H9 (cell line): ENCODE measurements around the gene SLBP. TPM values are rescaled to one million over a fixed set of nuclear protein-coding genes. Genes with fewer than 3 reads are reported as not detected.

Experiments used
- DNase-seq: peaks from one replicate; pipeline ENCODE4 v3.0.0-alpha.2; 2017
- H2AFZ ChIP-seq: one replicate; pipeline ENCODE4 v1.6.1; 2013; ENCODE audit warnings: mild to moderate bottlenecking, low read length, control low read depth, moderate library complexity
- H2AK5ac ChIP-seq: 2 replicates; pipeline ENCODE4 v1.6.1; 2013; ENCODE audit warnings: low read length, control low read depth, mixed read lengths; ENCODE audit not compliant: insufficient read length
- H2BK120ac ChIP-seq: one replicate; pipeline ENCODE4 v1.6.1; 2013; ENCODE audit warnings: low read depth, mild to moderate bottlenecking, low read length, control low read depth, inconsistent platforms; ENCODE audit not compliant: poor library complexity, severe bottlenecking
- H2BK12ac ChIP-seq: 2 replicates; pipeline ENCODE4 v1.6.1; 2013; ENCODE audit warnings: low read length, control low read depth, mixed read lengths, low read depth; ENCODE audit not compliant: insufficient read length
- H2BK15ac ChIP-seq: 2 replicates; pipeline ENCODE4 v1.6.1; 2013; ENCODE audit warnings: low read depth, low read length, control low read depth
- H2BK20ac ChIP-seq: one replicate; pipeline ENCODE4 v1.6.1; 2013; ENCODE audit warnings: low read depth, mild to moderate bottlenecking, low read length, control low read depth, inconsistent platforms; ENCODE audit not compliant: poor library complexity, severe bottlenecking
- H2BK5ac ChIP-seq: 2 replicates; pipeline ENCODE4 v1.6.1; 2013; ENCODE audit warnings: low read length, control low read depth, mixed read lengths; ENCODE audit not compliant: insufficient read length
- H3K14ac ChIP-seq: 2 replicates; pipeline ENCODE4 v1.6.1; 2013; ENCODE audit warnings: low read length, control low read depth; ENCODE audit not compliant: insufficient read depth
- H3K18ac ChIP-seq: 2 replicates; pipeline ENCODE4 v1.6.1; 2013; ENCODE audit warnings: low read depth, mild to moderate bottlenecking, mixed read lengths, low read length, control low read depth; ENCODE audit not compliant: insufficient read length
- H3K23ac ChIP-seq: 2 replicates; pipeline ENCODE4 v1.6.1; 2013; ENCODE audit warnings: low read length, control low read depth, mixed read lengths, low read depth; ENCODE audit not compliant: insufficient read length
- H3K23me2 ChIP-seq: 2 replicates; pipeline ENCODE4 v1.6.1; 2013; ENCODE audit warnings: low read depth, mild to moderate bottlenecking, mixed read lengths, low read length, control low read depth; ENCODE audit not compliant: insufficient read length, poor library complexity, severe bottlenecking
- H3K27ac ChIP-seq: 2 replicates; pipeline ENCODE4 v1.5.1; 2013; ENCODE audit warnings: low read length, control low read depth, mixed read lengths, low read depth; ENCODE audit not compliant: insufficient read length
- H3K27me3 ChIP-seq: 2 replicates; pipeline ENCODE4 v1.6.1; 2013; ENCODE audit warnings: low read length, control low read depth, inconsistent platforms; ENCODE audit not compliant: insufficient read depth
- H3K4ac ChIP-seq: 2 replicates; pipeline ENCODE4 v1.6.1; 2013; ENCODE audit warnings: low read depth, mild to moderate bottlenecking, control low read depth, inconsistent platforms, low read length, moderate library complexity
- H3K4me1 ChIP-seq: 2 replicates; pipeline ENCODE4 v1.6.1; 2013; ENCODE audit warnings: low read length, control low read depth, inconsistent platforms; ENCODE audit not compliant: insufficient read depth
- H3K4me2 ChIP-seq: 2 replicates; pipeline ENCODE4 v1.6.1; 2013; ENCODE audit warnings: low read length, control low read depth, mixed read lengths; ENCODE audit not compliant: insufficient read length, insufficient read depth
- H3K56ac ChIP-seq: 2 replicates; pipeline ENCODE4 v1.6.1; 2013; ENCODE audit warnings: low read depth, mild to moderate bottlenecking, mixed read lengths, low read length, control low read depth; ENCODE audit not compliant: insufficient read length
- H3K79me1 ChIP-seq: 2 replicates; pipeline ENCODE4 v1.6.1; 2013; ENCODE audit warnings: low read depth, mild to moderate bottlenecking, moderate library complexity, low read length, control low read depth, inconsistent platforms; ENCODE audit not compliant: insufficient read depth, poor library complexity, severe bottlenecking
- H3K79me2 ChIP-seq: 2 replicates; pipeline ENCODE4 v1.6.1; 2013; ENCODE audit warnings: low read length, control low read depth, inconsistent platforms; ENCODE audit not compliant: insufficient read depth
- H3K9ac ChIP-seq: 2 replicates; pipeline ENCODE4 v1.6.1; 2013; ENCODE audit warnings: low read length, control low read depth, mixed read lengths; ENCODE audit not compliant: insufficient read length; ENCODE audit errors: extremely low read depth
- H3K9me3 ChIP-seq: one replicate; pipeline ENCODE4 v1.6.1; 2013; ENCODE audit warnings: low read depth, low read length, inconsistent platforms; ENCODE audit not compliant: control insufficient read depth
- H3T11ph ChIP-seq: one replicate; pipeline ENCODE4 v1.6.1; 2013; ENCODE audit warnings: mild to moderate bottlenecking, low read length, control low read depth, inconsistent platforms
- H4K20me1 ChIP-seq: one replicate; pipeline ENCODE4 v1.6.1; 2013; ENCODE audit not compliant: control insufficient read depth, insufficient read length, insufficient read depth
- H4K5ac ChIP-seq: 2 replicates; pipeline ENCODE4 v1.6.1; 2013; ENCODE audit warnings: low read depth, mild to moderate bottlenecking, mixed read lengths, low read length, control low read depth; ENCODE audit not compliant: insufficient read length
- H4K8ac ChIP-seq: replicated peaks from 2 replicates; pipeline ENCODE4 v1.6.1; 2013; ENCODE audit warnings: low read length, control low read depth, mixed read lengths, low read depth; ENCODE audit not compliant: insufficient read length
- H4K91ac ChIP-seq: 2 replicates; pipeline ENCODE4 v1.6.1; 2013; ENCODE audit warnings: low read depth, mild to moderate bottlenecking, moderate library complexity, mixed read lengths, low read length, control low read depth; ENCODE audit not compliant: insufficient read length
- H3K27ac Mint-ChIP-seq, 3 experiments: 2 replicates in 2 of 3; 3 replicates in 1 of 3; pipeline ENCODE4 v1.8.0; 2020 to 2021; ENCODE audit warnings: mixed read lengths in 3 of 3, mild to moderate bottlenecking in 1 of 3, moderate library complexity in 1 of 3
- H3K27me3 Mint-ChIP-seq: 2 replicates; pipeline ENCODE4 v1.8.0; 2021; ENCODE audit warnings: low read depth, mild to moderate bottlenecking, moderate library complexity, mixed read lengths
- H3K36me3 Mint-ChIP-seq, 3 experiments: 2 replicates in 2 of 3; 3 replicates in 1 of 3; pipeline ENCODE4 v1.8.0; 2020 to 2021; ENCODE audit warnings: low read depth in 3 of 3, mixed read lengths in 3 of 3; ENCODE audit not compliant: insufficient read depth in 1 of 3
- H3K4me1 Mint-ChIP-seq, 2 experiments: 2 replicates each; pipeline ENCODE4 v1.8.0; 2020; ENCODE audit warnings: mixed read lengths in 2 of 2
- H3K4me3 Mint-ChIP-seq, 2 experiments: 2 replicates in 1 of 2; 3 replicates in 1 of 2; pipeline ENCODE4 v1.8.0; 2020 to 2021; ENCODE audit warnings: mild to moderate bottlenecking in 2 of 2, mixed read lengths in 2 of 2, moderate library complexity in 1 of 2
- H3K9me3 Mint-ChIP-seq, 2 experiments: 2 replicates in 1 of 2; 3 replicates in 1 of 2; pipeline ENCODE4 v1.8.0; 2020; ENCODE audit warnings: mild to moderate bottlenecking in 2 of 2, mixed read lengths in 2 of 2, moderate library complexity in 1 of 2
- WGBS: extraction: QIAGEN DNeasy Blood & Tissue Kit; methylation state at CpG from one replicate; pipeline ENCODE4 v1.1.7; 2013; ENCODE audit warnings: missing lambda C conversion rate, low lambda C conversion rate, mixed read lengths; ENCODE audit not compliant: insufficient read length; ENCODE audit errors: extremely low coverage; 5-methylcytosine and 5-hydroxymethylcytosine counted together
- total RNA-seq: library from RNA; stranded (reverse); gene quantifications from 2 replicates; pipeline ENCODE4 v1.2.1, GENCODE V29; 2021
- TF ChIP-seq, protein P1 (sequence below): fragments of 200-600 bp; sonication (generic); conservative IDR thresholded peaks from 3 replicates; pipeline ENCODE4 v1.8.0; 2021; ENCODE audit warnings: antibody characterized with exemption, mild to moderate bottlenecking

The SLBP gene
- total RNA-seq, 1 experiment from 2014 or later: 62.7 TPM

DNA sequence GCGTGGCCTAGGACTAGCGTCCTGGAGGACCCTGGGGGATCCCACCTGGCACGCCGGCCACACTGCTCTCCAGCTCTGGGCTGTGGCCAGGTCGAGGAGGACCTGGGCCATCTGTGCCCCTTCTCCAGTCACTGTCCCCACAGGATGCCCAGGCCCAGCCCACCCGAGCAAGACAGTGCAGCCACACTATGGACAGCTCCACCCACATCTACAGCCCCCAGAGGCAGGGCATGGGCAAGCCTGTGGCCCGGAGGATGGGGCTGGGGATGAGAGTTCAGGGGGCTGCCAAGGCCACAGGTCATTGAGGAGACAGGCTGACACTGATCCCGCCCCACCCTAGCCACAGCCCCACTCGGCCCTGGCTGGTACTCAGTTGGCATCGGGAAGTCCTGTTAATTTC, 58.3 kb downstream of the SLBP start:
- H3K36me3 Mint-ChIP-seq: peaks cover 0 to 4% (median 2%) of the 10 kb centered on the region in 3 experiments; a peak in 3 of 7 replicates

More for the DNA sequence above, 58.3 kb downstream of the SLBP start:
- Histone ChIP-seq H2BK15ac (no peak overlapping the region), H3K18ac (no peak overlapping the region), H3K27me3 (no peaks in the 10 kb centered on the region), H3K56ac (no peak overlapping the region), H4K20me1 (no peaks in the 10 kb centered on the region), H3K4ac (no peak overlapping the region), H3K9ac (no peak overlapping the region), H3K4me1 (no peaks in the 10 kb centered on the region), H3K23ac (no peak overlapping the region), H2BK12ac (no peak overlapping the region), H2BK20ac (no peak overlapping the region), H3K4me2 (no peak overlapping the region), H3K27ac (no peak overlapping the region), H4K8ac (no peak overlapping the region), H2AK5ac (no peak overlapping the region), H2AFZ (no peak overlapping the region), H3K79me1 (no peaks in the 10 kb centered on the region), H2BK5ac (no peak overlapping the region), H4K5ac (no peak overlapping the region), H3T11ph (no peak overlapping the region), H3K9me3 (no peaks in the 10 kb centered on the region), H2BK120ac (no peak overlapping the region), H4K91ac (no peak overlapping the region), H3K23me2 (no peaks in the 10 kb centered on the region), H3K14ac (no peak overlapping the region), H3K79me2 (no peaks in the 10 kb centered on the region)
- TF ChIP-seq, protein P1, sequence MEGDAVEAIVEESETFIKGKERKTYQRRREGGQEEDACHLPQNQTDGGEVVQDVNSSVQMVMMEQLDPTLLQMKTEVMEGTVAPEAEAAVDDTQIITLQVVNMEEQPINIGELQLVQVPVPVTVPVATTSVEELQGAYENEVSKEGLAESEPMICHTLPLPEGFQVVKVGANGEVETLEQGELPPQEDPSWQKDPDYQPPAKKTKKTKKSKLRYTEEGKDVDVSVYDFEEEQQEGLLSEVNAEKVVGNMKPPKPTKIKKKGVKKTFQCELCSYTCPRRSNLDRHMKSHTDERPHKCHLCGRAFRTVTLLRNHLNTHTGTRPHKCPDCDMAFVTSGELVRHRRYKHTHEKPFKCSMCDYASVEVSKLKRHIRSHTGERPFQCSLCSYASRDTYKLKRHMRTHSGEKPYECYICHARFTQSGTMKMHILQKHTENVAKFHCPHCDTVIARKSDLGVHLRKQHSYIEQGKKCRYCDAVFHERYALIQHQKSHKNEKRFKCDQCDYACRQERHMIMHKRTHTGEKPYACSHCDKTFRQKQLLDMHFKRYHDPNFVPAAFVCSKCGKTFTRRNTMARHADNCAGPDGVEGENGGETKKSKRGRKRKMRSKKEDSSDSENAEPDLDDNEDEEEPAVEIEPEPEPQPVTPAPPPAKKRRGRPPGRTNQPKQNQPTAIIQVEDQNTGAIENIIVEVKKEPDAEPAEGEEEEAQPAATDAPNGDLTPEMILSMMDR: no peak
- no CpG with 5 or more reads among the region's 10 CpGs for WGBS
- no peaks in the 10 kb centered on the region for H3K9me3 Mint-ChIP-seq
- no peak overlapping the region for H3K27ac Mint-ChIP-seq
- H3K4me1 Mint-ChIP-seq: no peaks in the 10 kb centered on the region
- no peak for DNase-seq
- no peak overlapping the region for H3K4me3 Mint-ChIP-seq
- no peaks in the 10 kb centered on the region for H3K27me3 Mint-ChIP-seq
